A673 (cell line): ENCODE measurements around the gene SCGB1C1.

ENCODE experiments used
- EZH2 ChIP-seq: fragments of 200-600 bp; sonication (generic); IDR thresholded peaks from 2 replicates; pipeline ENCODE4 v1.6.1; 2017; ENCODE audit warnings: borderline replicate concordance, low read depth, mild to moderate bottlenecking, mixed read lengths, antibody characterized with exemption, low read length; ENCODE audit not compliant: poor library complexity, severe bottlenecking
- TF ChIP-seq, protein P1 (sequence below): fragments of 300-800, 200-600 bp; sonication (generic); conservative IDR thresholded peaks from 2 replicates; pipeline ENCODE4 v1.5.1; 2017; ENCODE audit warnings: low read depth, mild to moderate bottlenecking, antibody characterized with exemption, low read length, moderate library complexity, mixed read lengths

DNA sequence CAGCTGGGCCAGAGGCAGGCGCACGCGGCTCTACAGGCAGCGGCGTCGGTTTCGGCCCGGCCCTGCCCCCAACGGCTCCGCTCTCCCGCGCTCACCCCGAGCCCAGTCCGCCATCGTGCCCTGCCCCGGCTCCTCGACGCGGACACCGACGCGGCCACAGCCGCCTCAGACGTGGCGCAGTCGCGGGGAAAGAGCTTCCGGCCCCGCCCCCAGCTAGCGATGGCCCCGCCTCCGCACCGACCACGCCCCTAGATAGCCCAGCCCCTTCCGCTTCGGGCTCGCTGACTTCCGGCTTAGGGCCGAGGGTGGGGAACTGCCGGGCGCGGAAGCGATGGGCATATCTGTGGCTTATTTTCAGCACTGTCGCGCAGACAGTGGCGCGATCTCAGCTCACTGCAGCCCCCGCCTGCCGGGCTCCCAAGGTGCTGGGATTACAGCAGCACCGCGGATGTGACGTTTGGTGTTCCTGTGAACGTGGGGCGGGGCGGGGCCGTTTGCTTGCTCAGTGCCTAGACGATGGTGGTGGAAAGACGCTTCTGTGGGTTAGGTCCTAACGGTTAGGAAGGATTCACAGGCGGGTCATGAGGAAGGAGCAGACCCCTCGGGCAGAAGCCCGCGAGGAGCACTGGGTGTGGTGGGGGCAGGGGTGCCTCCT lies 14.5 kb downstream of the SCGB1C1 start, which contains the start of the genes BET1L and RIC8A:
- TF ChIP-seq, protein P1, sequence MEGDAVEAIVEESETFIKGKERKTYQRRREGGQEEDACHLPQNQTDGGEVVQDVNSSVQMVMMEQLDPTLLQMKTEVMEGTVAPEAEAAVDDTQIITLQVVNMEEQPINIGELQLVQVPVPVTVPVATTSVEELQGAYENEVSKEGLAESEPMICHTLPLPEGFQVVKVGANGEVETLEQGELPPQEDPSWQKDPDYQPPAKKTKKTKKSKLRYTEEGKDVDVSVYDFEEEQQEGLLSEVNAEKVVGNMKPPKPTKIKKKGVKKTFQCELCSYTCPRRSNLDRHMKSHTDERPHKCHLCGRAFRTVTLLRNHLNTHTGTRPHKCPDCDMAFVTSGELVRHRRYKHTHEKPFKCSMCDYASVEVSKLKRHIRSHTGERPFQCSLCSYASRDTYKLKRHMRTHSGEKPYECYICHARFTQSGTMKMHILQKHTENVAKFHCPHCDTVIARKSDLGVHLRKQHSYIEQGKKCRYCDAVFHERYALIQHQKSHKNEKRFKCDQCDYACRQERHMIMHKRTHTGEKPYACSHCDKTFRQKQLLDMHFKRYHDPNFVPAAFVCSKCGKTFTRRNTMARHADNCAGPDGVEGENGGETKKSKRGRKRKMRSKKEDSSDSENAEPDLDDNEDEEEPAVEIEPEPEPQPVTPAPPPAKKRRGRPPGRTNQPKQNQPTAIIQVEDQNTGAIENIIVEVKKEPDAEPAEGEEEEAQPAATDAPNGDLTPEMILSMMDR, result no peak
- no peak for TF ChIP-seq EZH2
